CD4-positive, alpha-beta T cell treated with Interleukin-4 for 1 hour (primary cell): Measurements from ENCODE around the gene MAP3K4.
A peak's percentile ranks its signal among the peaks of the same experiment; 100 is the strongest.

Experiments used
- DNase-seq, 2 donors: peaks; one replicate each; pipeline ENCODE4 v3.0.0-alpha.2; 2020 to 2022

Gene MAP3K4

DNA sequence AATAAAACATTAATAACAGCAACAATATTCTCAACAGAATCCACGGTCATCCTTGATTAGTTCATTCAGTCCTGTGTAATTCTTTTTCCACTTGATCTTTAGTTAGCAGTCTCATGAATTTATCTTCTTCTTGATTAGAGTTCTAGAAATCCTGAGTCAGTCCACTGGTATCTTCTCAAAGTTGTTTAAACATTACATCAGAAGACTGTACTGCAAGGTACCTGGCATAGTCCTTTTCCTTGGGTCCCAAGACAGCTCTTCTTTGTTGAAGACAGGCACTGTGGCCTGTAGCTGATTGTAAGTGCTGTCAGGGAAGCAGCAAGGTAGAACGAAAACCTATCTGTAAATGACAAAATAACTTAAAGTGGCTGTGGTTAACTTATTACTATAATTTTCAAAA, 11.8 kb downstream of the MAP3K4 start:
- no peak for DNase-seq

DNA sequence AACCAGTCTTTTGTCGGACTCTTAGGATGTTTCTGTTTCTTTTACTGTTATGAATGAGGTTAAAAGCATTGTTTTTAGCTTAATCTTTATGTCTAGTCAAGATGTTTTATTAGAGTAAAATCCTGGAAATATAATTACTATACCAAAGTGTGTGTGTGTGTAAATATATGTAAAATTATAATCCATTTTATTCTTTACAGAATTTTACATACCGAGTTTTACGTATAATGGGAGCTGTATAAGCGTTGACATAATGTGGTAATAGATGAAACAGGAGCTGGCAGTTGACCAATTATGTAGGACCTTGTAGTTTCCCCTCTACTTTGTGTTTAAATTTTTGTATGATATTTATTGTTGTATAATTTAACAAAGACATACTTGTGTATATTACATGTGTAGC, 16.7 kb downstream of the MAP3K4 start:
- no peak for DNase-seq

DNA sequence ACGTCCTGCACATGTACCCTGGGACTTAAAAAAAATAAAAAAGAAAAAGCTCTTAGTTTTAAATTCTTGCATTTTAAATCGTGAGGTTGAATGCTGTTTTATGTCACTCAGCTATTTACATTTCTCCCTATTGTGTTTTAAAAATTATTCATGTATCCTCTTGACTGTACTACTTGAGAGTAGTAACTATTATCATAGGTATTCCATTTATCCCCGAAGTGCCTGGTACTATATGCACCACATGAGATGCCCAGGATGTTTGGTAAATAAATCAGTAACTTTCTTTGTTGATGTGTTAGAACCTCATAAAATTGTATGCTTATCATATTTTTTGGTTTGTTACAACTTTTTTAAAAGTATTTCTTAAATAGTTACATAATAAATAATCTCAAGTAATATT, 18.4 kb downstream of the MAP3K4 start:
- DNase-seq = no peak

DNA sequence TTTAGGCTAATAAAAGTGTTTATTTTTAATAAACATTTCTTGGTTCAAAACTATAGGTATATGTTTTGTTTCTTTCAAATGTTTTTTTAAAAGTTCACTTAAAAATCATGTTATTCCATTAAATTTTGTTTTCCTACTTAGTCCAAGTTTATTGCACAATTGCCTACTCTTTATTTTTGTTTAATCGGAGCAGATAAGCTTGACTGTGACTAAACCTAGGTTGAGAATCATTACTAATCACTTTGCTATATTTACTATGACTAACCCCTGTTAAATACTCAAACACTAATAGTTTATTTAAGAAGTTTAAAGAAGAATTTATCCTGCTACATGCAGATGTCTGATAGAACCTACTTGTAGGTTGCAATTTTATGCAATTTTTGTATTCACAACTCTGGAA, 18.8 kb downstream of the MAP3K4 start:
- no peak for DNase-seq

DNA sequence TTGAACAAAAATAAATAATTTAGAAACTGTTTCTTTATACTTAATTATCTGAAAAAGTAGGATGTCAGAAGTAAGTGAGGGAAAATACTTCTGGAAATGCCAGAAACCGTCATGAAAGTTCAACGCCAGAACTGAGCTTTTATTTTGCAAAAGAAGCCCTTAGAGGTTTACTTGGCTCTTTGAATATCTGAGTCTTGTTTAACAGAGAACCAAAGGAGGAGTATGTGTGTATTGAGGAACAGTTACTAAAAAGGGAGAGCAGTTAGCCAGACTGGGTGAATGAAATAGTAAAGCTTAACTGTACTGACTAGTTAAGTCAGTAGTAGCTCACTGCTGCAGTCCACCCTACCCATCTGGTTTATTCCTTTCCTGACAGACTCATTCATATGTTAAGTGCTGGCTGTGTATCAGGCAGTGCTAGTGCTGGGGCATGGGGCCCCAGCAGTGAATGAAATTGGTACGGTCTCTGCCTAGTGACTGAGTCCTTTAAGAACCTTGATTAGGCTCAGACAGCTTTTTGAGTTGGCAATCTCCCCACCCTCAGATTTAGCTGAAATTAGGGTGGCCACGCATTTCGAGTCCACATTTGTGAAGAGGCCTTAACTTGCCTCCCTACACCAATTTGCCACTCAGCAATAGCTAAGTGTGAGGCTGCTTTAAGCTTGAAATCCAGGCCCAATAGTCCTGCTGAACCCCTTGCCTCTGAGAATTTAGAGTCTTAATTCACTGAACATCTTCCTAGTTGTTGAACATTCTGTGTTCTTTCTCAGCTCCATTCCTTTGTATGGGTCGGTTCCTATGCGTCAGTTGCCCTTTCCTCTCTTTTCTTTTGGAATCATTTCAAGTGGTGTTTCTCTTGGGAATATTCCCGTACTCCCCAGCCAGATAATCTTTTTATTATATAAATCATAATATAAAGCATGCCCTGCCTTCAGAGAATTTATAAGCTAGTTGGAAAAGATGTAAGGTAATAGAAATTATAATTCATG, 20.2 kb downstream of the MAP3K4 start:
- DNase-seq = no peak

DNA sequence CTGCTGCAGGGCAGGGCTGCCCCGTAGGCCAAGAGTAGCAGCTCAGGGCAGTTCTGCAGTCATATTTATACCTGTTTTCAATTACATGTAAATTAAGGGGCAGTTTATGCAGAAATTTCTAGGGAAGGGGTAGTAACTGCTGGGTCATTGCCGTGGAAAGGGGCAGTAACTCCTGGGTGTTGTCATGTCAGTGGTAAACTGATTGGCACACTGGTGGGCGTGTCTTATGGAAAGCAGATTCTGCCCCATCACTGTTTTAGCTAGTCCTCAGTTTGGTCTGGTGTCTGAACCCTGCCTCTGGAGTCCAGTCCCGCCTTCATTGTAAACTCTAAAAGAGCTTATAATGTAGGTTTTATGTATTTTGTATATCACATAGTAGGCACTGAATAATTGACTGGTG, 22.1 kb downstream of the MAP3K4 start:
- peak in 1 of 2 donors; percentile 16 for DNase-seq

DNA sequence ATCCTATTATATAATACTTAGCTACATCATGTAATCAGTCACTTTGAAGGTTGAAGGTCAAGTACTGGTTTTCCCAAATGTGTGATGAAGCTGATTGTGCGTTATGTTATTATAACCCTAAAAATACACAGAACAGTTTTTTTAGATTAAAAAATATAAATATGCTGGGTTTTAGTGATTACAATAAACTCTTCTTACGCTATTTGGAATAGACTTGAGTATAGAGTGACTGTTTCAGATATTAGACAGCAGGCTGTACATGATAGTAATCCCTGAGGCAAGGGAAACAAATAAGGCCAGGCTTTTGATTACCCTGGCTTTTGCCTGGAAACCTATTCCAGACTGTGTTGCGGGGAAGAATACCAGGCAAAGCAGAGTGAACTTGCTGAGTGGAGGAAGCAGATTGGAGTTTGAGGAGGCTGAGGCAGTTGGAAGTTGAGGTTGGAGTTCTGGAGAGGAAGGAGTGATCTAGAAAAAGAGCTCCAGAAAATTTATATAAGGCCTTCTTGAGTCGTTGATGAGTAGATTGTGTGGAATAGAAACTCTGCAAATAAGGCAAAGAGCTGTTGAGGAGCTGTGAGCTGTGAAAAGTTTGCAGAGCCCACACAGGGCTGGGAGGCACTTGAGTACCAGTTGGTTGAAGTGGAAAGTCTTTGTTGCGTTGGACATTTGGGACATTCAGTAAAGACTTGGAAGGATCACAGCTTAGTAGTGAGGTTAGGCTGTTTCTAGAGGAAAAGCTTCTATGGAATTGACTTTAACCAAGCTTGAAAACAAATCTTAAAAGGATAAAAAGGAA, 26.4 kb downstream of the MAP3K4 start:
- DNase-seq = no peak

DNA sequence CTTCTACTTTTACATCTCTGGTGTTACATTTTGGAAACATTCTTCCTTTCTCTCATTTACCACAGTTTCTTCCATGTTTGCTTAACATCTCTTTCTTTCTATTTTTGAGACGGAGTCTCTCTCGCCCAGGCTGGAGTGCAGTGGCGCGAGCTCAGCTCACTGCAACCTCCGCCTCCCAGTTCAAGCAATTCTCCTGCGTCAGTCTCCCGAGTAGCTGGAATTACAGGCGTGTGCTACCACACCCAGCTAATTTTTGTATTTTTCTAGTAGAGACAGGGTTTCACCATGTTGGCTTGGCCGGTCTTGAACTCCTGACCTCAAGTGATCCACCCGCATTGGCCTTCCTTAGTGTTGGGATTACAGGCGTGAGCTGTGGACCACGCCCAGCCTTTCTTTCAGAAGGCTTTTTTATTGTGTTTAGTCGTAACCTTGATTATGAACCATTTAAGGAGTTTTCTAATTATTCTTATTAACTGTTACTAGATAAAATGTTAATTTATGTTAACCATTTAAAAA, 27.8 kb downstream of the MAP3K4 start:
- no peak for DNase-seq

DNA sequence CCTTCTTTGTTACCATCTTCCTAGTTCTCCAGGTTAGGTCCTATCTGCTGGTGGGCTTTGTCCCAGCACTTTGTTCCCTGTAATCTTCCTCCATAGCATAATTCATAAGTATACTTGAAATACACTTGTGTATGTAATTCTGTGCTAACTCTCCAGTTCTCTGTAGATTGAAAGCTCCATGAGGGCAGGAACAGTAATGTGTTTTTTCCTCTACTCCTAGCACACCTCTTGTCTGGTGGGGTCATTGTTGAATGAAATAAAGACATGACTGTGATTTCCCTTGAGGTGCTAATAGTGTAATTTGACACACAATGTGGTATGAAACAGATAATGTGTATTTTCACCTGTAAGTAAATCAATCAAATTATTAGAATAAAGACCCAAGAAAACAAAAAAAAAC, 30.0 kb downstream of the MAP3K4 start:
- DNase-seq = no peak

DNA sequence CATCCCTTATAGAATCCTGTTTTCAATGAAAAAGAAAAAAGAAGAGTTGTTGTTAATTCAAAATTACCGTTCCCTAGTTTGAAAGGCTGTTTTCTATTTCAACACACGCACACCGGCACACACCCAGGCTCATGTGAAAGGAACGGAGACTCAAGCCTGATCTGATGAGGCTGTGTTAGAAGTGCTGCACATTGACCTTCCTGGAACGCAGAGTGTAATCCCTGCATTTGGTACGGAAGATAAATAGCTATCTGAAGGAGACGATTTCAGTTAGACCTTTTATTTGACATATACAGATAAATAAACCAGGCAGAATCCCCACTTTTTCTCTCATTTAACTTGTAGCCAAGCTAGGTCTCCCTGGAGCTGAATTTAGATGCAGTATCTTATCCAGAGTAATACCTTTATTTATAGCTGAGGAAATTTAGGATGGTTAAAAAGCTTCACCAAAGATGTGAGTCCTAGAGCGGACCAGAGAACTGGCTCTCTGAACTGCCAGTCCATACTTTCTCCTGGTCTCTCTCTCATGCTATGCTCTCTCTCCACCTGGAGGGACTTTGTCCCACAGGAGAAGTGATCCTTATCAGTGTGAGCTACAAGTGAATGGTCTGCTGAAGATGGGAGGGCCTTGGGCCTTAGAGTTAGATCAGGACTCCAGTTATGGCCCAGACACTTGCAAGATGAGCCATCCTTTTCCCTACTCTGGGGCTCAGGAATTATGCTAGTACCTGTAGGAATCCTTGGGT, 30.6 kb downstream of the MAP3K4 start:
- no peak for DNase-seq

DNA sequence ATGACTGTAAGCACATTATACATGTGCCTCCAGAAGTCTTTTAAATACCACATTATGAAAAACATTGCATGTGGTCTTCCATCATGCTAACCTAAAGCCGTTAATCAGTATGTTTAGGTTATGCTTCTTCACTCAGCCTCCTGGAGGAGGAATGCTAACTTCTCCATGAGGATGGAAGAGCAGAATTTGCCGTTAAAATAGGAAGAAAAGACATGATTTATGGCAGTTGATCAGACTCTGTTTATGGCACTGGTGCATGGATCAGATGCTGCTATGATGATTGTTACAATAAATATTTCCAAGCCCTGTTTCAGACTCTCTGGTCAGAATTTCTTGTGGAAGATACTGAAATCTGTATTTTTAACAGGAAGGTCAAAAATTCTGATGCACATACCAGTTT, 31.7 kb downstream of the MAP3K4 start:
- DNase-seq = no peak

DNA sequence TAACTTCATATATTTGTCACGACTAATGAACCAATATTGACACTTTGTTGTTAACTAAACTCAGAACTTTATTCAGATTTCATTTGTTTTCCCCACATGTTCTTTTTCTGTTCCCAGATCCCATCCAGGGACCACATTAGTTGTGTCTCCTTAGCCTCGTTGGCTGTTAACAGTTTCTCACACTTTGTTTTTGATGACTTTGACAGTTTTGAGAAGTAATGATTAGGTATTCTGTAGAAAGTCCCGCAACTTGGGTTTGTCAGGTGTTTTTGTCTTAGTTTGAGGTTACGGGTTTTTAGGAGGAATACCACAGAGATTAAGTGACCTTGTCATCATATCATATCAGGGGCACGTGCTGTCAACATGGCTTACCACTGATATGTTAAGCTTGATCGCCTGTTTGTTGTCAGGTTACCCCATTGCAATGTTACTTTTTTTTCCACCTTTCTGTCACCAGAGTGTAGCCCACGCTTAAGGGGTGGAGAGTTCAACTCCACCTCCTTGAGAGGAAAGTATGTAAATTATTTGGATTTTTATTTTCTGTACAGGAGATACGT, 32.9 kb downstream of the MAP3K4 start:
- peak in 1 of 2 donors; percentile 14 for DNase-seq

DNA sequence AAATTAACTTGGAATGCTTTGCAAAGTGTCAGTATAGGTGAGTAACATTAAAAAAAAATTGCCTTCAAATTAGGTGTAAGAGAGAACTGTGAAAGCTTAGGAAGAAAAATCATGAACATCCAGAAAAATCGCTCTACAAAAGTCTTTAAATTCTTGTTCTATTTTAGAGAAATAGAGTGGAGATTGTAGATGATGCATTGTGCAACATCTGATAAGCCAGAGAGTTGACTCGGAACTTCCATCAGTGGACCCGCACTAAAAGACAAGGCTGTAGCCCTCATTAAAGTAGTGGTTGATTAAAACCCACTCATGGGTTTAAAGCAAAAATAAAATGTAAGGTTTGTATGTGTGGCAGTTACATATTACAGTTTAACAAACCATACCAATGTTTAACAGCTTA, 35.8 kb downstream of the MAP3K4 start:
- no peak for DNase-seq

DNA sequence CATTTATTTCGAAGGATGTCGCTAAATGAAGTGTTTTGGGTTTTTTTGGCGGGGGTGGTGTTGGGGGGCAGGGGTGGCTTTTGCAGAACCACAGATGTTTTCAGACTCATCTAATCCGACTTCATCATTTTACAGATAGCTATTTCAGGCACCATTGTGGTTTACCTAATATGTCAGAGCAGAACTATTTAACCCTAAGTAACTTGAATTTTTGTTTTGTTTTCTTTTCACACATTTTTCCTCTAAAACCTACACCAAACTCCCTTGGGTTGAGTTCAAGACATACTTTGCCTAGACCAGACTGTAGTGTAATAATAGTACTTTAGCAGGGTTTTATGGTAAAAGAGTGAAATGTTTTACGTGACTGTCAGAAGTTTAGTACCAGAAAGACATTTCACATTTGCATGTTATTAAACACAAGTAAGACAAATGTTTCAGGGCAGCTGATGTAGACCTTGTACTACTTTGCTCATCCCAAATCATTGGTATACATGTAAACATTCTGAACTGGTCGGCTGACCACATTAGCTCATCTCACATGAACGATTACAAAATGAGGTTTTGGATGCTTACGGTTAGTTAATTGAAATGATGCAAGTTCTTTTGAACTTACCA, 37.7 kb downstream of the MAP3K4 start:
- no peak for DNase-seq

DNA sequence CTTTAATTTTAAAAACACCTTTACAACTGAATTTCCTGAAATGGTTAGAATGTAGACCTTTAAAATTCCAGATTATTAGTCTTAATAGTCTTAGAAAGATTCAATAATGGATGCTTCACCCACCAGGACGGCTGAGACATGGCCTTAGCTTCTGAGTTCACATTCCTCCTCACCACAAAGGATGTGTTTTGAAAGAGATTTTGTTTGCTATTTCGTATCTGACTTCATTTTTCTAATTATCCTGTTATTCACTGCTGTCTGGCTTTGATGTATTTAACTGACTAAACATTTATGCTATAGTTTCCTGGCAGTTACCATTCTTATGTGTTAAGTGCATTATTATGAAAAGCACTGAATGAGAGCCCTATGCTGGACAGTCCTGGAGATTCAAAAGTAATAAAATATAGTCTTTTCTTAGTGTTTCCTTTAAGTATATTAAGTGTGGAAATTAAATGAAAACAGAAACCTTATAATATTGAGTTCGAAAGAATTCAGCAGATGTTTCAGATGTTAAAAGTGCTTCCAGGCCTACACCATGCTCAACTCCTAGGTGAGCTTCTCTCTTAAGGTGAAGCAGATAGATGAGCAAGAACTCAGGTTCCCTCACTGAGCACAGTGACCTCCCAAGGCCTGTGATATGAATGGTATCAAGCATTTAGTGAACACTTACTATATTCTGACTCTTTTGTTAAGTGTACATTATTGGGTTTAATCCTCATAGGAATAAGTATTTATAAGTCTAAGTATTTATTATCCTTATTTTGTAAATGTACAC, 40.3 kb downstream of the MAP3K4 start:
- DNase-seq = no peak

DNA sequence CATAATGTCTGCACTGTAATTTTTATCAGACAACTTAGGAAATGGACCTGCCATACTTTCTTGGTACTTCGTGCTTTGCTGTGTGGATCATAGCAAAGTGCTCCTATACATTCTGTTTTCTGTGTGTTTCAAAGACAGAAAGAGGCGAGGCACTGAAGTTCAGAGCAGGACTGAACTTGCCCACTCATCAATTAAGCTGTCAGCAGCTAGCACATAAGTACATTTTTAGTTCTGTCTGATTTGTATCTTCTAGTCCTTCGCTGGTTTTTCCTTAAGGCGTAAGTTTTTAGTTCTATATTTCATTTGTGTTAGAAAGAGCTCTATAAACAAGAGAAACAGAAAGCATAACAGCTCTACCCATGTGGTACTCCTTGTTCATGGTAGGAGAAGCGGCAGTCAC, 42.1 kb downstream of the MAP3K4 start:
- no peak for DNase-seq

DNA sequence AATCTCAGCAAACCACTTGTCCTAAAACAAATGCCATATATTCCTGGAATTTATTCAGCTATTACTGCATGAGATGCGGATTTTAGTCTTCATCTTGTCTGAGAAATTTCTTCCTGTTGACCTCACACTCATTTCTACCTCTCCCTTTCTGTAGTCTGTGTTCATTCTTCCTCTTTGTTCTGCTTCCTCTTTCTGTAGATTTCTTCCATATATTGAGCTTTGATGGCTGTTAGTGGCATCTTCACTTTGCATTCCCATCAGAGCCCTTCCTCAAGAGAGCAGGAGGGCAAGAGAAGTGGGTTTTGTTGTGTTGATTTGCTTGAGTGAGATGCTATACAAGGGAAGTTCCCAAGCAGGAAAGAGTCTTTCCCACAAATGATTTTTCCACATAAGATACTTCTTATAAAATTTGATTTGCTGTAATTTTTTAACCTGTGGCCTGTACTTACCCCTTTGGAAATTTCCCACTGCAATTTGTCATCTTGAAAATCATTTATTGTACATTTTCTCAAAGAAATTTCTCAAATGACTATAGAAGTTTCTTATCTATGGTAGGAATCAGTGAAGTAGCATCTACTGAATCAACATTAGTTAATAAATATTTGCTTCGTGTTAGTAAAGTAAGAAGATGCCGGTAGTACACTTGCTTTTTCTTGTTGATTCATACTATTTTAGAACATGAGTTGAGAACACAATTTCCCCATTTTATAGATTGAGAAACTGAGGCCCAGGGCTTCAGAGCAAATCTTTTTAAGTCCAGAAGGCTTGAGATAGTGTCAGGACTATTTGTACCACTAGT, 43.8 kb downstream of the MAP3K4 start:
- DNase-seq = no peak

DNA sequence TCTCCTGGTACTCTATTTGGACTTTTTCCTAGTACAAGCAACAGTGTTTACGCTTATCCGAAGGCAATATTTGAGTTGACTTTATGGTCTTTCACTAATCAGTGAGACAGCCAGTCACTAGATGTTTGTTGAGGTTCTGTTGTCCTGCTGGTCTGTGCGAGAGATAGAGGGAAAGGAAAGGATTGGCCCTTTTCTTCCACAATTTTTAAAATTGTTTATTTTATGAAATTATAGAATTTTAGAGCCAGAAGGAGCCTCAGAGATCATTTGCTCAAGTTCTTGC, 44.4 kb downstream of the MAP3K4 start:
- DNase-seq = no peak

DNA sequence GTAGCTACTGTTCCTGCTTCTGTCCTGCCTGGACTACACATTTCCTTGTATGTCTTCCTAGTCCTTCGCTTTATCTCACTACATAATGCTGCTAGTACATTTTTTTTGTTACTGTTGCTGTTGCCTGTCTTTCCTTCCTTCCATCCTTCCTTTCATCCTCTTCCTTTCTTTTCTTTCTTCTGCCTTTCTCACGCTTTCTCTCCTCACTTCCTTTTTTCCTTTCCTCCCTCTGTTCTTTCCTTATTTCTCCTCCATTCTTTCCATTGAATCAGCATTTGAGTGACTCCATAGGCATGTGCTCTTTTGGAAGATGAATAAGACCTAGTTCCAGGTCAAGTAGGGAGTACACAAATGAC, 46.3 kb downstream of the MAP3K4 start:
- no peak for DNase-seq

DNA sequence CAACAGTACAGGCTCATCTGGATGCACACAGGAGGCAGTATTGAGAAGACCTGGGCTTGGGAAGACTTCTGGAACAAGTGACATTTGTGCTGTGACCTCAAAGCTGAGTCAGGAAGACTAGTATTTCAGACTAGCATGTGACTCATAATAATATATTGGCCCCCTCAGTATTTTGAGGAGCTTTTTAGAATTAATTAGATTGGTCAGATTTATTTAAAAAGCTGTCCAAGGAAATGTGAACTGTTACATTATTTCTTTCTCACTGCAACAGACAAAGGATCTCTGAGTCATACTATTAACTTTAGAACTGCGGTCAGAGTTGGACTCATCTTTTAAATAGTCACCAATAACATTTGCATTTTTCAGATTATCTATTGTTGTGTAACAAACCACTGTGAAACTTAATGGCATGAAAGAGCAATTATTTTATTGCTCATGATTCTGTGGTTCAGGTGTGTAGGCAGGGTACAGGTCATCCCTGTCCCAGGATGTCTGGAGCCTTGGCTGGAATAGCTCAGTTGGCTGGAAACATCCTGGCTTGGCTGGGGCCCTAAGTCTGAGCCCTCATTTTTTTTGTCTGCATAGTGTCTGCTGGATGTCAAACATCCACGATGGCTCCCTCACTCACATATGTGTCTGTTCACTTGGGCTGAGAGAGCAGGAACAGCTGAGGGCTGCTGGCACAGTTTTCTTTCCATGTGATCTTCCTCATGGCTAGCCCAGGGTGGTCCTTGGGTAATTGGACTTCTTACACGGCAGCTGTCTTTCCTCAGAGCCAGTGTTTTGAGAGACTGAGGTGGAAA, 46.9 kb downstream of the MAP3K4 start:
- no peak for DNase-seq
